ENCODE data around the gene ZNF14.
"Not testable (repeated sequence)": the region's sequence is repeated elsewhere in the genome, so short reads cannot be mapped to it uniquely, and the experiment has no call there.

Gene ZNF14

DNA sequence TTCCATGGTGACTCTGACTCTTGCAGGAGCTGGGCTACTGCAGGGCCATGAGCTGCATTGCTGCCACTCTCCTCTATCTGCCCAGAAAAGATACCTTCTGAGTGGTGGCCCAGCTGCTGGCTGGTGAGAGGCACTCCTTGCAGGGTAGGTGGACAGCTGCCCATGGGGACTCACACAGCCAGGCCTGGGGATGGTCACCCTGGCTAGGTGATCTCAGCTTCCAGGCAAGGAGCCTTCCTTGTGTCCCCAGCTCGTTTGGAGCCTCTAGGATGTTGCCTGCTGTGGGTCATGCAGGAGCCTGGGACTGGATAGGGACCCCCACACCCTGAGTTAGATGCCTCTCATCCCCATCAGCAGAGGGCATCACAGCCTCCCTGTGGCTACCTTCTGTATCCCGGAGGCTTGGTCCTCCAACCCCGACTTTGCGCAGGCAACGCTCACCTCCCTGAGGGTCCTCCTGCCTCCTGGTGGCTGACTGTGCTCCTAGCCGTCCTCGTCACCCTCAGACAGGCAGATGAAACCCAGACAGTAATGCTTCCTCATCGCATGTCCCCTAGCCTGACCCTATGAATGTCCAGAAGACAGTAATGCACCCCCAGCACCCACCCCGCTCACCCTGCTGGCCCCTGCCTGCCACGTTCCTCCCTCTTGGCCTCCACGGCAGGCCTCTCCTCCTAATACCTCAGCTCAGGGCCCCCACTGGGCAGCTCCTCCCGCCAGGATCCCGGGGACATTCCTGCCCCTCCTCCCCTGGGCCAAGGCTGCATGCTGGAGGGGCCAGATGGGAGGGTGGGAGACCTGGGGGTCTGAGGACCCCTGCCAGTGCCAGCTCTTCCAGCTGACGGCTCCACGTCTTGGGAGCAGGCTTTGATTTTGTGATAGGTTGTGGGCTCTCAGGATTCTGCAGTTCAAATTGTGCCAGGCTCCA, 13.6 kb upstream of the ZNF14 start:
- no peak for DNase-seq
- no peak for ATAC-seq

GRCh38 chr19:19745496-19746285, 12.8 kb upstream of the ZNF14 start:
- no peak for ATAC-seq

GRCh38 chr19:19744641-19745040, 11.7 kb upstream of the ZNF14 start:
- DNase-seq (no peak), ATAC-seq (no peak)

More at GRCh38 chr19:19745496-19746285, 12.8 kb upstream of the ZNF14 start:
- DNase-seq, result no peak

GRCh38 chr19:19743921-19744320, 11.0 kb upstream of the ZNF14 start:
- ATAC-seq, DNase-seq: not testable (repeated sequence)

GRCh38 chr19:19743176-19743575, 10.3 kb upstream of the ZNF14 start:
- DNase-seq (no peak), ATAC-seq (no peak)

DNA sequence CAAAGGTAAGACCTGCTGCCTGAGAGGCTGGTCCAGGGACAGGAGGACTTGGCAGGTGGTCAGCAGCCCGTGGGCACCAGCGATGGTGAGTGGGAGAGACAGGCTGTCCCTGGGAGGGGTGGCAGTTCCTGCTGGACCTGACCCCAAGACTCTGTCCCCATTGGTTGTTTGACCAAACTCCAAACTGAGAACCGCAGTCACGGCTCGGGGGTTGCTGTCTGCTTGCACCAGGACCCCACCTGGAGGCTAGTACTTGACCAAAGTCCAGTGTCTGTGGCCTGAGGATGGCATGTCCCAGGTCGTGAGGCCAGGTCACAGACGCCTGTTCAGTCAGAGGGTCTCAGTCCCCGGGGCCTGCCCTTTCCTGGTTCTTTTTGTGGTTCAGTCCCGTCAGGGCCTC, 9.9 kb upstream of the ZNF14 start:
- no peak for DNase-seq
- ATAC-seq, result no peak

DNA sequence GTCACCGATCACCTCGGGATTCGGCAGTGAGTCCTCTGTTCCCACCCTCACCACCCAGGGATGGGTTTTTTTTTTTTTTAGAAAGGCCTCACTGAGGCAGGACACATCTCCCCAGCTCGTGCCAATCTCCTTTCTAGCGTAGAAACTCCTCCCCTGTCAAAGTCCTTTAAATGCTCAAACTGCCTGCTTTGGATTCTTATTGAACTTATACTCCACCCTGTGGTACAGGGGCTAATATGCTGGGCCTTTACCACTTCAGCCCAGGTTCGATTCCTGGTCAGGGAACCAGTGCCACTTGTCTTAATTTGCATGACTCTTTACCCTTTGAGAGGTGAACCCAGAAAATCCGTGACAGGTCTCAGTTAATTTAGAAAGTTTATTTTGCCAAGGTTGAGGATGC, 8.3 kb upstream of the ZNF14 start:
- ATAC-seq (no peak), DNase-seq (no peak)

DNA sequence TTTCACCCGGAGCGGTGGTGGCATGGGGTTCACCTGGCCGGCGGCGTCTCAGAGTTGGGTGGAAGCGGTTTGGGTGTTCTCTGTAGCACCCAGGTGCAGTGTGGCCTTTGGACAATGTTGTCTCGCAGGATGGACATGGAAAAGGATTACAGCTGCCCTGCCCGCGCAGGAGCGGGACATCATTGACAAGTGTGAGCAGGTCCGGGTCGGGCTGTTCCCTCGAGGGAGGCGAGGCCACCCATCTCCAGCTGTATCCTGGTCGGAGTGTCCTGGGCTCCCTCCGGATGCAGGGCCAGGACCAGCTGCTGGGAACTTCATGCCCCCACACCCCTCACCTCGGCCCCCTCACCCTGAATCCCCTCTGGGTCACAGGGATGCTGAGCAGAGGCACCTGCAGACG, 7.8 kb upstream of the ZNF14 start:
- no peak for ATAC-seq
- DNase-seq, result no peak

- ATAC-seq (no peak), DNase-seq (no peak)
These were observed 5.7 kb upstream of the ZNF14 start for GRCh38 chr19:19738564-19738963.

GRCh38 chr19:19737559-19738332, 4.8 kb upstream of the ZNF14 start:
- ATAC-seq (no peak), DNase-seq (no peak)

GRCh38 chr19:19721896-19722295, 11.0 kb downstream of the ZNF14 start:
- ATAC-seq (no peak), DNase-seq (no peak)

DNA sequence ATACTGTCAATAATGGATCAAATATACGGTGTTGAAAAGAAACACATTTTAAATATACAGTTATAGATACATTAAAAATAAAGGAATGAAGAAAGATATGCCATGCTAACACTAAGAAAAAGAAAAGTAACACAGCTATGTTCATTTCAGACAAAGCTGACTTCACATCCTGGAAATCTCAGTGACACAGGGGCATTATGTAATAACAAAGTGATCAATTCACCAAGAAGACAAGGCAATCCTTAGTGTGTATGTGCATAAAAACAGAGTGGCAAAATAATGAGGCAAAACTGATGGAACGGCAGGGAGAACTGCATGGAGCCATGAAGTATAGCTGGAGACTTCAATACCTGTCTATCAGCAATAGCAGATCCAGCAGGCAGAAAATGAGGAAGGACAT, 13.1 kb downstream of the ZNF14 start:
- no peak for DNase-seq
- ATAC-seq, result no peak

- no peak for ATAC-seq
- no peak for DNase-seq
These were observed 20.7 kb downstream of the ZNF14 start for GRCh38 chr19:19711934-19712828.

DNA sequence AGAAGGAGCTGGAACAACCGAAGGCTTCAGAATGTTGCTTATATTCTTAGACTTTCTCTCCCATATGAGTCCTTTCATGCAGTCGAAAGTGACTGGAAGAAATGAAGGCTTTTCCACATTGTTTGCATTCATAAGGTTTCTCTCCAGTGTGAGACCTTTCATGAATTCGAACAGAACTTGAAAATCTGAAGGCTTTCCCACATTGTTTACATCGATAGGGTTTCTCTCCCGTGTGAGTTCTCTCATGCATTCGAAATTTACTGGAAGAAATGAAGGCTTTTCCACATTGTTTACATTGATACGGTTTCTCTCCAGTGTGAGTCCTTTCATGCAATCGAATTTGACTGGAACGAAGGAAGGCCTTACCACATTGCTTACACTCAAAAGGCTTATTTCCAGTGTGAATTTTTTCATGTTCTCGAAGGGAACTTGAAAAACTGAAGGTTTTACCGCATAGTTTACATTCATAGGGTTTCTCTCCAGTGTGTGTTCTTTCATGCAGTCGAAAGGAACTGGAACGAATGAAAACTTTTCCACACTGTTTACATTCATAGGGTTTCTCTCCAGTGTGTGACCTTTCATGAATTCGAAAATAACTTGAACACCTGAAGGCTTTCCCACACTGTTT, 21.5 kb downstream of the ZNF14 start:
- ATAC-seq, result no peak
- no peak for DNase-seq

GRCh38 chr19:19710506-19710905, 22.4 kb downstream of the ZNF14 start:
- DNase-seq (no peak), ATAC-seq (no peak)

- no peak for ATAC-seq
These were observed 28.1 kb downstream of the ZNF14 start for GRCh38 chr19:19704836-19705235.

DNA sequence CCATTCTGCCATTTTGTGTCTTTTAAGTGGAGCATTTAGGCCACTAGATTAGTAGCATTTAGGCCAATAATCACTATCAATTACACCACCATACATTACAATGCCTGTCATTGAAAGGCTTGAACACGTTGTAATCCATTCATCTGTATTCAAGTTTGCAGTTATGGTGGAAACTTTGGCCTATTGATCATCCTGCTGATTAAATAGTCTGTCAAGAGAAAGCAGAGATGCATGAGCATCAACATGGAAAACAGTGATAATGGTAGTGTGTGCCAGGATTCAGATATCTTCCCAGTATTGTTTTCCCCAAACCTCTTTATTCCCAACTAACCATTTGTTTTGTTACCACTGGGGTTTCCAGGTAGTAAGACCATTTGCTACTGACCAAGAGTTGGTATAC, 32.4 kb downstream of the ZNF14 start:
- not testable (repeated sequence) for DNase-seq, ATAC-seq

More at GRCh38 chr19:19704836-19705235, 28.1 kb downstream of the ZNF14 start:
- no peak for DNase-seq

- ATAC-seq, result no peak
These were observed 35.3 kb downstream of the ZNF14 start for GRCh38 chr19:19697589-19697988.

GRCh38 chr19:19696386-19696785, 36.5 kb downstream of the ZNF14 start:
- ATAC-seq (no peak), DNase-seq (no peak)

More at GRCh38 chr19:19697589-19697988, 35.3 kb downstream of the ZNF14 start:
- no peak for DNase-seq

- no peak for ATAC-seq
These were observed 41.2 kb downstream of the ZNF14 start for GRCh38 chr19:19691683-19692082.

DNA sequence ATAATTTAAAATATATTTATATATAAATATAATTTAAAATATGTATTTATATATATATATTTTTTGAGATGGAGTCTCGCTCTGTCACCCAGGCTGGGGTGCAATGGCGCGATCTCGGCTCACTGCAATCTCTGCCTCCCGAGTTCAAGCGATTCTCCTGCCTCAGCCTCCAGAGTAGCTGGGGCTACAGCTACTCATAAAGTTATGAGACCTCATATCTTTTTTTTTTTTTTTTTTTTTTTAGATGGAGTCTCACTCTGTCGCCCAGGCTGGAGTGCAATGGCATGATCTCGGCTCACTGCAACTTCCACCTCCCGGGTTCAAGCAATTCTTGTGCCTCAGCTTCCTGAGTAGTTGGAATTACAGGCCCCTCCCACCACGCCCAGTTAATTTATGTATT, 43.9 kb downstream of the ZNF14 start:
- ATAC-seq, DNase-seq: not testable (repeated sequence)

More at GRCh38 chr19:19691683-19692082, 41.2 kb downstream of the ZNF14 start:
- DNase-seq, result no peak

Data from stimulated activated naive CD8-positive, alpha-beta T cell treated with anti-CD3 and anti-CD28 coated beads, Interleukin-15, Interleukin-2, amounts not matched to agents 100 U/mL and 50 U/mL, for 24 hours (primary cell).